GM12892 (cell line): ENCODE data around the gene CD164L2.

Experiments
- POLR2A ChIP-seq: IDR thresholded peaks from 2 replicates; pipeline ENCODE4 v1.6.1; 2011; ENCODE audit warnings: low read depth, low read length, control low read depth
- TAF1 ChIP-seq: IDR thresholded peaks from 2 replicates; pipeline ENCODE4 v1.6.1; 2011; ENCODE audit warnings: low read depth, mild to moderate bottlenecking, control low read depth, low read length, borderline replicate concordance

GRCh38 chr1:27400963-27401341, 17.8 kb upstream of the CD164L2 start:
- TF ChIP-seq POLR2A = no peak
- no peak for TF ChIP-seq TAF1
